Ramos (cell line): Measurements from ENCODE around the gene ROBO3.

Source experiments
- in situ Hi-C: fragments of 300-500 bp; cut with MboI; formaldehyde crosslinking; loops from one replicate; pipeline ENCODE4 v1.14.3; 2022; ENCODE audit warnings: low sequenced_read_pairs; ENCODE audit not compliant: unreplicated experiment

The ROBO3 gene

DNA sequence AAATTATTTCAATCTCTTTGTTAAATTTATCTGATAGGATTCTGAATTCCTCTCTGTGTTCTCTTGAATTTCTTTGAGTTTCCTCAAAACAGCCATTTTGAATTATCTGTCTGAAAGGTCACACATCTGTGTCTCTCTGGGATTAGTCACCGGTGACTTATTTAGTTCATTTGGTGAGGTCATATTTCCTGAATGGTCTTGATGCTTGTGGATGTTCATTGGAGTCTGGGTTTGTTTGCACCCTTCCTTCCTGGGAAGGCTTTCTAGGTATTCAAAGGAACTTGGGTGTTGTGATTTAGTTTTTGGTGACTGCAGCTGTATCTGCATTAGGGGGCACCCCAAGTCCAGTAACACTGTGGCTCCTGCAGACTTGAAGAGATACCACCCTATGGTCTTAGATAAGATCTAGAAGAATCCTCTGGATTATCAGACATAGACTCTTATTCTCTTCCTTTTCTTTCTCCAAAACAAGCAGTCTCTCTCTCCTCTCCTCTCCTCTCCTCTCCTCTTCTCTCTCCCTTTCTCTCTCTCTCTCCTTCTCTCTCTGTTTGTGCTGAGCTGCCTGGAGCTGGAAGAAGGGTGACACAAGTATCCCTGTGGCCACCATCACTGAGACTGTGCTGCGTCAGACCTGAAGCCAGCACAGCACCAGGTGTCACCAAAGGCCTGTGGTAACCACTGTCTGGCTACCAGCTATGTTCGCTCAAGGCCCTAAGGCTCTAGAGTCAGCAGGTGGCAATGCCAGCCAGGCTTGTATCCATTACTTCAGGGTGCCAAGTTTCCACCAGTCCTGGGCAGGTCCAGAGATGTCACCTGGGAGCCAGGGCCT is 50.5 kb downstream of the ROBO3 start:
- in situ Hi-C loops: no loop called here

DNA sequence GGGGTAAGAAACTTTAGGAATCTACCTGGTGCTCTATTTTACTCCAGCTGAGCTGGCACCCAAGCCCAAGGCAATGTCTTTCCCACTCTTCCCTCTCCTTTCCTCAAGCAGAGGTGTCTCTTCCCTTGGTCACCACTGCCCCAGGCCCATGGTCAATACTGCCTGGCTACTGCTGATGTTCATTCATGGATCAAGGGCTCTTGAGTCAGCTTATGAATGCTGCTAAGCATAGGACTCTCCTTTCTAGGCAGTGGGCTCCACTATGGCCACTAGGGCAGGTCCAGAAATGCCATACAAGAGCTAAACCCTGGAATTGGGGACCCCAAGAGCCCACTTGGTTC is 51.1 kb downstream of the ROBO3 start:
- in situ Hi-C loops: no loop called here

- in situ Hi-C loops: no loop called here
Measured at GRCh38 chr11:124917115-124917637, 51.9 kb downstream of the ROBO3 start.

DNA sequence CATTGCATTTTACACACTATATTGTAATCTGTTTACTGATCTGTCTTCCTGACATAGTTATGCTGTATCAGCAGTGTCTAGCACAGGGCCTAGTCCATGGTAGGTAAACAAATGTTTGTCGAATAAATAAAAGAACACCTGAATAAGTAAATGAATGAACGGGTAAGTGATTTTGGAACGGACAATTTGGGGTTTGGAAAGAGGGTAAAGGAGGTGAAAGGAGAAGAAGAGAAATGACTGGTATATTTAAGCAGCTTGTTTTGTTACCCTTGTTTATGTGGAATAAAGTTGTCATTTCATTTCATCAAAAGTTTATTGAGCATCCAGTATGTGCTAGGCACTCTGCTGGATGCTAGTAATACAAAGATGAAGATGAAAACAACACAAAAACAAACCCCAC is 53.7 kb downstream of the ROBO3 start, which contains the start of gene HEPN1:
Gene HEPN1, plus strand, starts transcription at position 301 of the 400 bp plus-strand sequence.
- in situ Hi-C loops: no loop called here

DNA sequence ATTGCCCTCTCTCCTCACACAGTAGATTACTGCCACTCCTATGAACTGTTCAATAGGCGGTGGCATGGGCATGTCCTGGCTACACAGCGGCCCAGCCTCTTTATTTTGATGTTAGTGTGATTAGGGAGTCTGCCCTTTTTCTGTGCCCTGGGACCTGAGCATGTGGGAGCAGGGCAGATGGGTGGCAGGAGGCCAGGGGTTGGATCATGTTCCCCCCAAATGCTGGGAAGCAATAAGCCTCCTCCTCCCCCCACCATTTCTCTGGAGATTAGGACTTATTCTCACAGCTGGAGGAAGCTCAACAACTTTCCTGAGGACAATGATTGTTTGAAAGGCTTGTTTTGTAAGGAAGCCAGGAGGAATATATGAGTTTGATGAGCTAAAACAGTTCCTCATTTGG is 54.7 kb downstream of the ROBO3 start:
- in situ Hi-C loops: no loop called here

DNA sequence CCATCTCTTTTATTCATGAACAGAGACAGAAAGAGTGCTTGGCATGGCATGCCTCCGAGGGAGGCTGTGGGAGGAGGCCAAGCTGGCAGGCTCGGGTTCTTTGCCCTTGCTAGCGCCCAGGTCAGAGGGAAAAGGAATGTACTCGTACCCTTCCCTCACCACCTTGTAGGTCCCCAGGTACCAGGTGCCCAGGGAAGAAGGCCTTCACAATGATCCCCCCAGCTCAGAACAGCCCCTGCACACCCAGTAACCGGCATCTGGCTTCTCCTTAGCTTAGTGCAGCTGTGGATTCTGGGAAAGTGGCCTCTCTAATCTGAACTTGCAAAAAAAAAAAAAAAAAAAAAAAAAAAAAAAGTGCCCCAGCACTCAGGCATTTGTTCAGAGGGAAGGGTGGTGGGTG is 55.1 kb downstream of the ROBO3 start:
- in situ Hi-C loops: no loop called here

DNA sequence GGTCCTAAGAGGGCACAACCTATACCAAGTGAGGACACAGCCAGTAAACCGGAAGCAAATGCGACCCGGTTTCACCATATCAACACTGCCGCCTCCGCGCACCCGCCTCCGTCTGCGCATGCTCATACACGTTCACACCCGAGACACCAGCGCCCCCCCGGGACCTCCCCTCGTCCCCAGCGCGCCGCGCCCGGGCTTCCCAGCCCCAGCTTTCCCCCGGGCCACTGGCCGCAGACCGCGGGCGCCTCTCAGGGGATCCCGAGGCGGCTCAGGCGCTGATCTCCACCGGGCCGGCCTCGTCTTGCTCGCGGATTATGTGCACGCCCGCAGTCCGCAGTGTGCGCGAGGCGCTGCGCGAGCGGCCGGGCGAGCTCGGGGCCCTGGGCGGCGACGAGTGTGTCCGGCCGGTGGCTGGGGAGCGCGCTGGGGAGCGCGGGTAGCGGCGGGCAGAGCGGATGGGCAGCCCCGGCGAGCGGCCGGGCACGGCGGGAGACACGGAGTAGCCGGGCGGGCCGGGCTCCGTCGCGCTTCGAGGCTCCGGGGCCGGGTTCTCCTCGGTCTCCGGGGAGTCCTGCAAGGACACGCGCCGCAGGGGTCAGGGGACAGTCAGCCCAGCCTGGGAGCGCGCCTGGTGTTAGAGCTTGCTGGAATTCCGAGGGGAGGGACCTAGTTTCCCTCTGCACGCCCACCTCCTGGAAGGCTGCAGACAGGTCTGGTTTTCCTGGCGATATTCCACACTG is 55.8 kb downstream of the ROBO3 start:
- in situ Hi-C loops: no loop called here

DNA sequence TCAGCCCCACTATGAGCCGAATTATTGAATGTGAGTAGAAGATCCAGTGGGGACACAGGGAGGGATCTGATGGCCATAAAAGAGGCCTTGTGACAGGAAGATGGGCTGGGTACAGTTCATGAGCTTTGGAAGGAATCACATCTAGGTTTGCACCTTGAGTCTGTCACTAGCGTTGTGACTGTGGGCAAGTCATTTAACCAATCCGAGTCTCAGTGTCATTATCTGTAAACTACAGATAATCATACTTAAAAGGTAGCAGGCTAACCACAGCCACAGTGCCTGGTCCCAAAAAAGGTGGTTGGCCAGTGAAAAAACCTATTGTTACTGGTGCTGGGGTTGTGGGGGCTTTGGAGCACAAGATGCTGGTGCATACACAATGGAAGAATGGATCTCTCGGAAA is 57.6 kb downstream of the ROBO3 start:
- in situ Hi-C loops: no loop called here

DNA sequence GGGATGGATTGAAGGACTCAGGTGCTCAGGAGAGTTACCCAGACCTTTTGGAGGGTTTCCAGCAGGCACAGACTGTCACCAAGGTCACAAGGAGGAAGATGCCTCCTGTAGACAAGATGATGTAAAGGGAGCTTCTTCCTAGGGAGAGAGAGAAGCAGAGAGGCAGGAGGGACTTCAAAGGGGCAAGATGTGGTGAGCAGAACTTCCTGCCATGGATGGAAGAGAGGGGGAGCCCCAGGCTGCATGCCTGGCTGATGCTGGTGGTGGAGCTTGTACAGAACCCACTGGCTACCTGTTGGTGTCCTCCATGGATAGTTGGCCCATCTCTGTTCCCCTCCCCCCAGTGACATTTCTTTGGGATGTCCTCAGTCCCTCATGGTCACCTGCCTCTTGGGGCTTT is 58.1 kb downstream of the ROBO3 start:
- in situ Hi-C loops: no loop called here

- in situ Hi-C loops: no loop called here
Measured at GRCh38 chr11:124928942-124929665, 63.9 kb downstream of the ROBO3 start.

DNA sequence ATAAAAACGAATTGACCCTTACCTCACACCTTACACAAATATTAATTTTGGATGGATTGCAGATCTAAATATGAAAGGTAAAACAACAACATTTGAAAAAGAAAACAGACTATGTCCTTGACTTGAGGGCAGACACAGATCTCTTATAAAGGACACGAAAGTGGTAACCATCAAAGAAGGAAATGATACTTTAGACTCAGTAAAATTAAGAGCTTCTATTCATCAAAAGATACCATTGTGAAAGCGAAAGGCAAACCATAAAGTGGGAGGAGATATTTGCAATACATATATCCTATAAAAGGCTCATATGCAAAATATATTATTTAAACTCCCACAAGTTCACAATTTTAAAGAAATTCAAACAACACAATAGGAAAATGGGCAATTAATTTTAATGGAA is 65.6 kb downstream of the ROBO3 start:
- in situ Hi-C loops: no loop called here
